ENCODE results near the gene C14orf132. TPM values are rescaled to one million over a fixed set of nuclear protein-coding genes. Genes with fewer than 3 reads are reported as not detected.
"Not testable (repeated sequence)": the region's sequence is repeated elsewhere in the genome, so short reads cannot be mapped to it uniquely, and the experiment has no call there.

C14orf132 gene
- total RNA-seq, 2 donors from 2014 or later = 1.6 to 5.6 TPM

DNA sequence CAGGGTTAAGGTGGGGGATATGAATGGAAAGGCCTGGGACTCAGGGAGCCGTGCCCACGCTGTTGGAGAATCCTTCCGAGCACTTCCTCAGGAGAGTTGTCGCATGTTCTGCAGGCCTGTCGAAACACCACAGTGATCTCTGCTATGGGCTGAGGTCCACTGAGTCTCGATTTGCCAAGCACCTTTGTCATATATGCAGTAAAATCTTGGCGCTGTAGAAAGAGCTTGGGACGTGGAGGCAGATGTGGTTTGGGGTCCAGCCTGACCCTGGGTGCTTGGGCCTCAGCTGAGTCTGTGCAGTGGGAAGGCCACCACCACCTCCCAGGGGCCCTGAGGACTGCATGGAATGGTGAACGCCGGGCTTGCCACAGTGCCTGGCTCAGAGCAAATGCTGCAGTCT, 32.9 kb downstream of the C14orf132 start:
- DNase-seq (ENCODE audit: low spot score) = no peak
- TF ChIP-seq, protein P1, sequence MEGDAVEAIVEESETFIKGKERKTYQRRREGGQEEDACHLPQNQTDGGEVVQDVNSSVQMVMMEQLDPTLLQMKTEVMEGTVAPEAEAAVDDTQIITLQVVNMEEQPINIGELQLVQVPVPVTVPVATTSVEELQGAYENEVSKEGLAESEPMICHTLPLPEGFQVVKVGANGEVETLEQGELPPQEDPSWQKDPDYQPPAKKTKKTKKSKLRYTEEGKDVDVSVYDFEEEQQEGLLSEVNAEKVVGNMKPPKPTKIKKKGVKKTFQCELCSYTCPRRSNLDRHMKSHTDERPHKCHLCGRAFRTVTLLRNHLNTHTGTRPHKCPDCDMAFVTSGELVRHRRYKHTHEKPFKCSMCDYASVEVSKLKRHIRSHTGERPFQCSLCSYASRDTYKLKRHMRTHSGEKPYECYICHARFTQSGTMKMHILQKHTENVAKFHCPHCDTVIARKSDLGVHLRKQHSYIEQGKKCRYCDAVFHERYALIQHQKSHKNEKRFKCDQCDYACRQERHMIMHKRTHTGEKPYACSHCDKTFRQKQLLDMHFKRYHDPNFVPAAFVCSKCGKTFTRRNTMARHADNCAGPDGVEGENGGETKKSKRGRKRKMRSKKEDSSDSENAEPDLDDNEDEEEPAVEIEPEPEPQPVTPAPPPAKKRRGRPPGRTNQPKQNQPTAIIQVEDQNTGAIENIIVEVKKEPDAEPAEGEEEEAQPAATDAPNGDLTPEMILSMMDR (IDR thresholded peaks at IDR 0.05) = no peak
- H3K4me3 ChIP-seq = no peak overlapping the region
- no peaks in the 10 kb centered on the region for H3K4me1 ChIP-seq
- H3K9me3 ChIP-seq = no peaks in the 10 kb centered on the region
- H3K27ac ChIP-seq = no peak overlapping the region
- H3K27me3 ChIP-seq = no peaks in the 10 kb centered on the region
- no peaks in the 10 kb centered on the region for H3K36me3 ChIP-seq

DNA sequence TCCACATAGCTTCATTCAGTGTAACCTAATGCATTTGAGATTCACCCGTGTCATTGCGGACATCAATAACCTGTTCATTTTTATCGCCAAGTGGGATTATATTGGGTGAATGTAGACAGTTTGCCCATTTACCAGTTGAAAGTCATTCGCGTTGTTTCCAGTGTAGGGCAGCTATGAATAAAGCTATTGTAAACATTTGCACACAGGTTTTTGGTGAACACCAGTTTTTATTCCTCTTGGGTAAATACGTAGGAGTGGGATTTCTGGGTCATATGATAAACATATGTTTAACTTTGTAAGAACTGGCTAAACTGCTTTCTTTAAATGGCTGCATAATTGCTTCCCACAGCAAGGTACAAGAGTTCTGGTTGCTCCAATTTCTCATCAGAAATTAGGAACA, 33.6 kb downstream of the C14orf132 start:
- no peaks in the 10 kb centered on the region for H3K36me3 ChIP-seq
- no peaks in the 10 kb centered on the region for H3K27me3 ChIP-seq
- no peaks in the 10 kb centered on the region for H3K4me1 ChIP-seq
- no peak for DNase-seq (ENCODE audit: low spot score)
- H3K27ac ChIP-seq = no peak overlapping the region
- H3K4me3 ChIP-seq = no peak overlapping the region
- TF ChIP-seq, protein P1 (IDR thresholded peaks at IDR 0.05) = no peak
- no peaks in the 10 kb centered on the region for H3K9me3 ChIP-seq

DNA sequence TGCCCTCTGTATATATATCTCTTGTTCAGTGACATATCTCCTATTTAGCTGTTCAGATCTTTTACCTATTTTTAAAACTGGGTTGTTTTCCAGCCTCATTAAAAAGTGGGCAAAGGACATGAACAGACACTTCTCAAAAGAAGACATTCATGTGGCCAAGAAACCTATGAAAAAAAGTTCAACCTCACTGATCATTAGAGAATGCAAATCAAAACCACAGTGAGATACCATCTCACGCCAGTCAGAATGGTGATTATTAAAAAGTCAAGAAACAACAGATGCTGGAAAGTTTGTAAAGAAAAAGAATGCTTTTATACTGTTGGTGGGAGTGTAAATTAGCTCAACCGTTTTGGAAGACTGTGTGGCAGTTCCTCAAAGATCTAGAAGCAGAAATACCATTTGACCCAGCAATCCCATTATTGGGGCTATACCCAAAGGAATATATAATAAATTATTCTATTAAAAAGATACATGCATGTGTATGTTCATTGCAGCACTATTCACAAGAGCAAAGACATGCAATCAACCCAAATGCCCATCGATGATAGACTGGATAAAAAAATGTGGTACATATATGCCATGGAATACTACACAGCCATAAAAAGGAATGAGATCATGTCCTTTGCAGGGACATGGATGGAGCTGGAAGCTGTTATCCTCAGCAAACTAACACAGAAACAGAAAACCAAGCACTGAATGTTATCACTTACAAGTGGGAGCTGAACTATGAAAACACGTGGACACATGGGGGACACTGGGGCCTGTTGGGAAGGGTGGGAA, 34.3 kb downstream of the C14orf132 start:
- H3K4me3 ChIP-seq; H3K4me1 ChIP-seq; H3K9me3 ChIP-seq; H3K36me3 ChIP-seq; H3K27ac ChIP-seq; DNase-seq (ENCODE audit: low spot score); H3K27me3 ChIP-seq: not testable (repeated sequence)

DNA sequence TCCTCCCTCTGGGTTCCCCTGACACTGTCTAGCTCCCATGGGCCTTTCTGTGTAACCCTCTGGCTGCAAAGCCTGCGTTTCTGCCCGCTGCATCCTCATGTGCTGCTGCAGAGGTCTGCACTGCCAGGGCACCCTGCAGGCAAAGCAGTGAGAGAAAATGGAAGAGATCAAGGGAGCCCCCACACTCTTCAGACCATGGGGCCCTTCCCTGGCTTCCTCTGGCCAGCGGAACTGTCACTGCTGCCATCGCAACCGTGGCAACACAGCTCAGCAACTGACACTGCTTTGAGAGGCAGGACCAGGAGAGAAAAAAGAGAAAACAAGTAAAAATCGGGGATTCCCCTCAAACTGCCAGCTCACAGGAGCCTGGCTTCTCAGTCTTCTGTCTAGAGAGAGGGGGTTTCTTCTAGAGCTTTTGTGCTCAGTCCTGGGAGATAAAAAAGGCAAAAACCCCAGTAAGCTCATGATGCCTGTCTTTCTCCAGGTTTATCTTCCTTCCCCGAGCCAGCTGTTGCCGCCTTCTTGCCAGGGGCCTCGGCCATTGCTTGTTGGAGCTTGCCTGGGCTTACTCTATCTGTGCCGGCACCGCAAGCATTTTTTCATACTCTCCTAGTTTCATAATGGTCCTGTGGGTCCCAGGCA, 38.9 kb downstream of the C14orf132 start:
- no peak overlapping the region for H3K27ac ChIP-seq
- H3K36me3 ChIP-seq = no peaks in the 10 kb centered on the region
- TF ChIP-seq, protein P1 (IDR thresholded peaks at IDR 0.05) = no peak
- no peaks in the 10 kb centered on the region for H3K27me3 ChIP-seq
- no peaks in the 10 kb centered on the region for H3K9me3 ChIP-seq
- no peak overlapping the region for H3K4me3 ChIP-seq
- H3K4me1 ChIP-seq = no peaks in the 10 kb centered on the region
- no peak for DNase-seq (ENCODE audit: low spot score)

DNA sequence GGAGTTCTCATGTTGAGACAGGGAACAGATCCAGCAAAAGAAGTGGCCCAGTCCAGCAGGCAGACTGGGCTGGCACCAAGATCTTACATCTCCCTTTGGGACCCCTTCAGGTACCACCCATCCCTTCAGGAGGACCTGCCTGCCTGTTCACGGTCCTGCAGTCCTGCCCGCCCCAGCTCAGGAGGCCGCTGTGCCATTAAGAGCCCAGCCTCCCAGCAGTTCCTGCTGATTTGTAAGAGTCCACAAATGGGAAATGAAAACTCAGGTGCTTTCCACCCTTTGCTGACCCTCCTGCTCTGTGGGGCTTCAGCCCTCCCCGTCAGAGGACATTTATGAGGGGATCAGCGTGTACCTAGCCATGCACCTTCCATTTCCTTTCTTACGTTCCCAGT, 39.5 kb downstream of the C14orf132 start:
- Histone ChIP-seq H3K9me3 (no peaks in the 10 kb centered on the region), H3K36me3 (no peaks in the 10 kb centered on the region), H3K4me1 (no peaks in the 10 kb centered on the region), H3K27me3 (no peaks in the 10 kb centered on the region), H3K4me3 (no peak overlapping the region), H3K27ac (no peak overlapping the region)
- TF ChIP-seq, protein P1 (IDR thresholded peaks at IDR 0.05) = no peak
- no peak for DNase-seq (ENCODE audit: low spot score)

DNA sequence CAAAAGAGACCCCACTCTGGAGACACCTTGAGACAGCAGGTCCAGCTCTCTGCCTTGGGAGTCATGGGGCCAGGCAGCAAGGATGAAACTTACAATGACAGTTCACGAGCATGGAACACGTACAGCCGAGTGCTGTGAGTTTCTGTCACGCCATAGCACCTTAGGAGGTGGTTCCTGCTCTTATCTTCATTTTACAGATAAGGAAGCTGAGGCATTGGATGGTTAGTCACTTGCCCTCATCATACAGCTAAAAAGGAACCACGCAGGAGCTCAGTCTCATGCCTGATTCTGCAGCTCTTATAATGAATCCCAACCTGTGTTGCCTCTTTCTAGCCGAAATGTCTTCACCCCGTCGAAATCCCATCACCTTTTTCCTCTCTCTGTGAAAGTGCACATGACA, 39.9 kb downstream of the C14orf132 start:
- DNase-seq (ENCODE audit: low spot score) = no peak
- Histone ChIP-seq H3K27me3 (no peaks in the 10 kb centered on the region), H3K27ac (no peak overlapping the region), H3K36me3 (no peaks in the 10 kb centered on the region), H3K4me1 (no peaks in the 10 kb centered on the region), H3K9me3 (no peaks in the 10 kb centered on the region), H3K4me3 (no peak overlapping the region)
- TF ChIP-seq, protein P1 (IDR thresholded peaks at IDR 0.05) = no peak
